Common myeloid progenitor, CD34-positive (primary cell): Measurements from ENCODE around the gene TSTD2.
A peak's percentile ranks its signal among the peaks of the same experiment; 100 is the strongest.

Source experiments
- CTCF ChIA-PET: fragments of 350-600 bp; sonication (Branson Sonifier 250); formaldehyde crosslinking; loops from one replicate; lab custom pipeline; 2021; ENCODE audit warnings: antibody characterized with exemption; lab: Charles Lee
- POLR2A ChIA-PET: fragments of 350-600 bp; sonication (Branson Sonifier 250); formaldehyde crosslinking; loops from one replicate; lab custom pipeline; 2021; ENCODE audit warnings: antibody characterized with exemption; lab: Charles Lee
- DNase-seq, 3 donors: peaks; one replicate each; pipeline versions ENCODE4 v3.0.0 to v3.0.0-alpha.2; 2013
- H3K27ac ChIP-seq, 2 experiments: 1 replicate in 1 of 2; 2 replicates in 1 of 2; pipeline ENCODE4 v1.7.0; 2013; ENCODE audit warnings: inconsistent platforms in 2 of 2, low read length in 2 of 2, mild to moderate bottlenecking in 2 of 2, low read depth in 1 of 2, moderate library complexity in 1 of 2; ENCODE audit not compliant: severe bottlenecking in 2 of 2, insufficient read depth in 1 of 2, poor library complexity in 1 of 2
- H3K27me3 ChIP-seq, 5 experiments: replicated peaks in 2 of 5; 1 replicate in 3 of 5; 2 replicates in 2 of 5; pipeline versions ENCODE4 v1.6.1 to v1.7.0; 2013; ENCODE audit warnings: low read length in 4 of 5, mild to moderate bottlenecking in 2 of 5, moderate library complexity in 2 of 5, inconsistent platforms in 1 of 5; ENCODE audit not compliant: insufficient read depth in 5 of 5, control insufficient read depth in 4 of 5
- H3K36me3 ChIP-seq, 4 experiments: 1 replicate in 2 of 4; 2 replicates in 2 of 4; pipeline versions ENCODE4 v1.6.1 to v1.7.0; 2013; ENCODE audit warnings: low read length in 3 of 4, control low read depth in 1 of 4, mild to moderate bottlenecking in 1 of 4; ENCODE audit not compliant: control insufficient read depth in 4 of 4, insufficient read depth in 4 of 4
- H3K4me1 ChIP-seq, 4 experiments: 1 replicate in 3 of 4; 2 replicates in 1 of 4; pipeline versions ENCODE4 v1.6.1 to v1.7.1; 2013; ENCODE audit warnings: low read length in 3 of 4, mild to moderate bottlenecking in 3 of 4, control low read depth in 1 of 4, inconsistent platforms in 1 of 4, moderate library complexity in 1 of 4; ENCODE audit not compliant: control insufficient read depth in 4 of 4, insufficient read depth in 4 of 4; ENCODE audit errors: control extremely low read depth in 1 of 4
- H3K4me3 ChIP-seq, 7 experiments: 1 replicate in 4 of 7; 2 replicates in 3 of 7; pipeline versions ENCODE4 v1.5.1 to v1.7.0; 2013; ENCODE audit warnings: mild to moderate bottlenecking in 7 of 7, low read length in 6 of 7, moderate library complexity in 6 of 7, inconsistent platforms in 2 of 7, low read depth in 2 of 7, control low read depth in 1 of 7; ENCODE audit not compliant: insufficient read depth in 4 of 7, control insufficient read depth in 1 of 7; ENCODE audit errors: extremely low read depth in 1 of 7
- H3K9me3 ChIP-seq, 5 experiments: 1 replicate in 4 of 5; 2 replicates in 1 of 5; pipeline versions ENCODE4 v1.6.1 to v1.7.1; 2013; ENCODE audit warnings: low read length in 4 of 5, mild to moderate bottlenecking in 2 of 5, inconsistent platforms in 1 of 5, low read depth in 1 of 5, moderate library complexity in 1 of 5; ENCODE audit not compliant: control insufficient read depth in 4 of 5, insufficient read depth in 2 of 5; ENCODE audit errors: control extremely low read depth in 1 of 5
- WGBS: methylation state at CpG from one replicate; pipeline ENCODE4 v1.1.5; 2013; ENCODE audit not compliant: insufficient coverage; 5-methylcytosine and 5-hydroxymethylcytosine counted together

Gene TSTD2

DNA sequence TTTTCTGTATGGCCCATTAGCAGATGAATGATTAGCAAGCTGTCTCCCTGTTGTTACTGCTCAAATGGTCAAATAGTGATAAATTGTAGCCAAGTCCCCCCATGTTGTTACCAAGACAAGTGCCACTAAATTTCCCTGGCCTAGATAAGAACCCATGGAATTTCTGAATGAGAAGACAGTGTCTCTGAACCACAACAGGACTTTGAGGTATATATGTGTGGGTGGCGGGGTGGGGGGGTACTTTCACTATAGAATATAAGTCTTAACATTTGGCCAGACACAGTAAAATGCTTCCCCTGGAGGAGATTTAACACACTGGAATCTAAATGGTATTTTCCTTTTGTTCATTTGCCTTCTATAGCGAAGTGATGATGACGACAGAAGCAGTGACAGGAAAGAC is 35.3 kb upstream of the TSTD2 start:
- H3K4me3 ChIP-seq = no peak overlapping the region
- no peaks in the 10 kb centered on the region for H3K27me3 ChIP-seq
- 100% methylated on average over 2 of the region's 3 CpGs for WGBS
- ChIA-PET POLR2A (no interaction called here), CTCF (no interaction called here)
- H3K27ac ChIP-seq = no peak overlapping the region
- DNase-seq = no peak
- H3K36me3 ChIP-seq = peaks cover 35 to 94% (median 76%) of the 10 kb centered on the region in 4 experiments
- H3K4me1 ChIP-seq = peaks cover 0 to 9% (median 1%) of the 10 kb centered on the region in 4 experiments
- no peaks in the 10 kb centered on the region for H3K9me3 ChIP-seq

DNA sequence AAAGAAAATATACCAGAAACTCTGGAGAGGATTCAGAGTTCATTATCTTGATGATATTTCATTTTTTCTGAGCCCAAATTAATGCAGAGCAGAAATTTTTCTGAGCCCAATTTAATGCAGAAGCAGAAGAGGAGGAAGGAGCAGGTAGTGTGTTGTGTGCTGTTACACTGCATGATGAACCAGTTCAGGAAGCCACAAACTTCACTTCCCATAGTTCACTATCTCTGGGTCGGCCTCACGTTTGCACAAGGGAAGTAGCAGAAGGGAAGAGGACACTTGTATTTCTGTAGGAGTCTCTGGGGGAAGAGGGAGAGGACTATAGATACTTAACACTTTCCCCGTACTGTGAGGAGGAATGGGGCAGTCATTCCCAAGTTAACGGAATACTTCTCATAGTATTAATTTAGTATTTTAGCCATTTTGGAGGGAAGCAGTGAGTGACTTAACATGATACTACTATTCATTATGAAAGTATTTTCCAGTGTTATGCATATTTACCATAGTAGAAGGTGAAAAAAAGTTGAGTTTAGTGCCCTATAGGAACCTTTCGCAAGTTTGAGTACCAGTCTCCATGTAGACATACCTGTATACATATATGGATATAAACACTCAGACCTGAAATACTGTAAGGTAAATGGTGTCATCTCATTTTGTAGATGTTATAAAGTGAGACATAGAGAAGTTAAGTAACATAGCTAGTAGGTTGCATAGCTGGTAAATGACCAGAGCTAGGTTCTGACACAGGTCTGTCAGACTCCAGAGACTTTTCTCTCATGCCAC is 33.9 kb upstream of the TSTD2 start:
- WGBS = no CpG with 5 or more reads among the region's 5 CpGs
- Histone ChIP-seq H3K4me1 (peaks cover 0 to 9% (median 1%) of the 10 kb centered on the region in 4 experiments), H3K36me3 (peaks cover 42 to 93% (median 73%) of the 10 kb centered on the region in 4 experiments), H3K27ac (no peak overlapping the region), H3K27me3 (no peaks in the 10 kb centered on the region), H3K9me3 (no peaks in the 10 kb centered on the region), H3K4me3 (no peak overlapping the region)
- peak in 1 of 3 donors; percentile 5 for DNase-seq
- POLR2A ChIA-PET = no interaction called here
- CTCF ChIA-PET = no interaction called here

DNA sequence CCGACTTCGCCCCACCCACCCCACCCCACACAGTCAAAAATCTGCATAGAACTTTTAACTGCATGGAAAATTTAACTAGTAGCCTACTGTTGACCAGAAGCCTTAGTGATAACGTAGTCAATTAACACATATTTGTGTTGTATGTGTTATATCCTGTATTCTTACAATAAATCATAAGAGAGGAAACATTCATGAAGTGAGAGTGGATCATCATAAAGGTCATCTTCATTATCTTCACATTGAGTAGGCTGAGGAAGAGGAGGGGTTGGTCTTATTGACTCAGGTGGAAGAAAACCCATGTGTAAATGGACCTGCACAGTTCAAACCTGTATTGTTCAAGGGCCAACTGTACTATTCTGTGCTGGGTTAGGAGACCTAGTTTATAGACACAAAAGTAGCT is 32.6 kb upstream of the TSTD2 start:
- H3K27ac ChIP-seq = no peak overlapping the region
- H3K9me3 ChIP-seq = no peaks in the 10 kb centered on the region
- H3K36me3 ChIP-seq = peaks cover 41 to 91% (median 67%) of the 10 kb centered on the region in 4 experiments
- WGBS = no CpG with 5 or more reads among the region's 3 CpGs
- H3K4me3 ChIP-seq = no peak overlapping the region
- CTCF ChIA-PET = interaction anchor here (1.8 kb wide), 1 partner anchor 26 kb away, joined by 4 read pairs; no protein-coding TSS in a partner anchor
- POLR2A ChIA-PET = no interaction called here
- no peaks in the 10 kb centered on the region for H3K27me3 ChIP-seq
- peaks cover 0 to 9% (median 1%) of the 10 kb centered on the region in 4 experiments for H3K4me1 ChIP-seq
- no peak for DNase-seq

DNA sequence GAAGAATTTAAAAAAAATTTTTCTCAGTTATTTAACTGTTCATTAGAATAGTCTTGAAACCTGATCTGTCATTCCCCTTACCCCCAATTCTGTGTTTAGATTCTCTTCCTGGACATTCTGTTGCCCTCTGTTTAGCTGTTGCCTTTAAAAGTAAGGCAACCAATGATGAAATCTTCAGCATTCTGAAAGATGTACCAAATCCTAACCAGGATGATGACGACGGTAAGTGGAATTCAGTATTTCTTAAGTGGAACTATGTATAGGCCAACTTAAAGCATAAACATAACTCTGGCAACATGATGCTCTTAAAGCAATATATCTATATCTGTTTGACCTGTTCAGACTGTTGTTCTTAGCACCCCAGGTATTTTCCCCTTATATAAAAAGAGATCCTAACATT is 27.7 kb upstream of the TSTD2 start:
- no peaks in the 10 kb centered on the region for H3K9me3 ChIP-seq
- H3K4me1 ChIP-seq = peaks cover 0 to 5% (median 1%) of the 10 kb centered on the region in 4 experiments
- H3K27ac ChIP-seq = no peak overlapping the region
- no peak overlapping the region for H3K4me3 ChIP-seq
- H3K27me3 ChIP-seq = no peaks in the 10 kb centered on the region
- H3K36me3 ChIP-seq = peaks cover 34 to 92% (median 67%) of the 10 kb centered on the region in 4 experiments
- ChIA-PET CTCF (interaction anchor here (0.7 to 1.1 kb wide), 3 partner anchors 34 to 193 kb away, joined by 3 read pairs; no protein-coding TSS in a partner anchor), POLR2A (no interaction called here)
- DNase-seq = no peak
- WGBS = no CpG with 5 or more reads among the region's 2 CpGs

DNA sequence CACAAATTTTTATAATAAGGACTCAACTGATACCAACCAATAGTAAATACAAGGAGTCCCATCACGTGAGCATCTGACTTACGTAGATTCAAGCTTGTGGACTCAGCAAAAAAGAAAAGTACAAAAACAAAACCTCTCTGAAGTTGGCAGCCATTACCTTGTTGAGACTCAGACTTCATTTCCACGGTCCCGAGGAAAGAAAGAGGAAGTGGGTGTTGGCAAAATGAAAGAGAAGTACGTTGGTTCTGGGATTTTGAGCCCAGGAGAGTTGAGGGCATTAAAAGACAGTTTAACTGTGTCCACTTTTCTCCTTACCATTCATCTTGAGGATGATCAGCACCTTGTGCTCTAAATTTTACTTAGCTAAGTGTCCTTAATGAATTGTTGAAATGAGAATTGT is 27.2 kb upstream of the TSTD2 start:
- WGBS = 50% methylated on average over 4 of the region's 5 CpGs
- CTCF ChIA-PET = interaction anchor here (0.7 to 1.1 kb wide), 5 partner anchors 12 to 192 kb away, joined by 3 read pairs; no protein-coding TSS in a partner anchor
- H3K4me3 ChIP-seq = no peak overlapping the region
- no peaks in the 10 kb centered on the region for H3K27me3 ChIP-seq
- peak; percentile 25 to 46 (median 42) for DNase-seq
- H3K9me3 ChIP-seq = no peaks in the 10 kb centered on the region
- no peak overlapping the region for H3K27ac ChIP-seq
- POLR2A ChIA-PET = no interaction called here
- H3K4me1 ChIP-seq = peaks cover 0 to 5% (median 1%) of the 10 kb centered on the region in 4 experiments
- peaks cover 32 to 93% (median 67%) of the 10 kb centered on the region in 4 experiments for H3K36me3 ChIP-seq

DNA sequence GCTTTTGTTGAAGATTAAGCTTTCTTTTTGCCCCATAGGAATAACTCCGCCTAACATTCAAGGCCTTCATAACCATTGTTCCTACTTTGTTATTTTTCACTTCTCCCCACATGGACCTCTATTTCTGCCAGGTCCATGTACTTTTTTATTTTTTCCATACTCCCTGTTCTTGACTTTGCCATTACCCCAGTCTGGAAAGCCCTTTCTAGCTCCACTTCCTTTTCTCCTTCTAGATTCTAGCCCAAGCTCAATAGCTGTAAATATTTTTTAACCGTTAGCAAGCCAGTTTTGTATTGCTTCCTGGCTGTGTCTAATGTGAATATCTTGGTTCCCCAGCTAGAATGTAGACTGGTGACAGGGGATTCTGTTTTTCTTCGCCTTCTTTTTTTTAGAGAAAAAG is 26.6 kb upstream of the TSTD2 start:
- Histone ChIP-seq H3K4me1 (peaks cover 0 to 5% (median 1%) of the 10 kb centered on the region in 4 experiments), H3K27ac (no peak overlapping the region), H3K36me3 (peaks cover 30 to 93% (median 64%) of the 10 kb centered on the region in 4 experiments), H3K4me3 (no peak overlapping the region), H3K9me3 (no peaks in the 10 kb centered on the region), H3K27me3 (no peaks in the 10 kb centered on the region)
- WGBS = 95% methylated on average over 3 of the region's 3 CpGs
- DNase-seq = no peak
- CTCF ChIA-PET = interaction anchor here (0.8 to 1.1 kb wide), 4 partner anchors 11 to 191 kb away, joined by 3 read pairs; no protein-coding TSS in a partner anchor
- POLR2A ChIA-PET = no interaction called here

DNA sequence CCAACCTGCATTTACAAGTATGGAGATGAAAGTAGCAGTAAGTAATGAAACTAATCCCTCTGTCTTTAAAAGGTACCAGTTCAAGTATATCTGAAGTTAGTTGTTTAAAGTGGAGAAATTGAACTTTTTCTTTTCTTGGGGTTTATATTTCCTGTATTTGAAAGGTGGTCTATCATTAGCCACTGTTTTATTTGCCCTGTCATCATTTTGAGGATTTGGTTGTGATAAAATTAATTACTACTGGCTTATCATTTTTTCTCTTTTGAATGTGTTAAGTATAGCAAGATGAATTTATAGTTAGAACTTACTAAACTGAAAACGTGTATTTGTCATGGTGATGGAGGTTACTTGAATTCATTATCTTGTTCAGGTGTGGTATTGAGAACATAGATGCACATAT is 25.5 kb upstream of the TSTD2 start:
- ChIA-PET POLR2A (no interaction called here), CTCF (no interaction called here)
- no peak for DNase-seq
- Histone ChIP-seq H3K27me3 (no peaks in the 10 kb centered on the region), H3K4me1 (peaks cover 0 to 5% (median 1%) of the 10 kb centered on the region in 4 experiments), H3K9me3 (no peaks in the 10 kb centered on the region), H3K27ac (no peak overlapping the region), H3K4me3 (no peak overlapping the region), H3K36me3 (peaks cover 28 to 93% (median 61%) of the 10 kb centered on the region in 4 experiments)
- WGBS = no CpG with 5 or more reads among the region's 1 CpG
